K562 (cell line): ENCODE measurements around the gene DUSP21. TPM values are rescaled to one million over a fixed set of nuclear protein-coding genes. Genes with fewer than 3 reads are reported as not detected.

Experiments used
- ELF4 ChIP-seq: fragments of 450-650 bp; formaldehyde crosslinking; IDR thresholded peaks from 2 replicates; pipeline ENCODE4 v1.4.0; 2022; ENCODE audit warnings: missing genetic modification characterization
- NFE2 ChIP-seq: IDR thresholded peaks from 2 replicates; pipeline ENCODE4 v1.6.1; 2014; ENCODE audit warnings: antibody characterized with exemption, low read depth
- PHF8 ChIP-seq: fragments of 200-600 bp; sonication (generic); IDR thresholded peaks from 2 replicates; pipeline ENCODE4 v1.6.1; 2012; ENCODE audit warnings: mixed run types, mild to moderate bottlenecking, inconsistent platforms, low read length, moderate library complexity, borderline replicate concordance
- POLR2AphosphoS5 ChIP-seq: IDR thresholded peaks from 2 replicates; pipeline ENCODE4 v1.6.1; 2011; ENCODE audit warnings: mild to moderate bottlenecking, low read depth, low read length, moderate library complexity; ENCODE audit not compliant: control insufficient read depth, insufficient read depth
- RBM14 ChIP-seq: fragments of 200-400 bp; formaldehyde crosslinking; IDR thresholded peaks from 2 replicates; pipeline ENCODE4 v1.6.1; 2018; ENCODE audit warnings: low read depth, mild to moderate bottlenecking, low read length, moderate library complexity, borderline replicate concordance; ENCODE audit not compliant: insufficient read depth
- RFX1 ChIP-seq: fragments of 450-650 bp; IDR thresholded peaks from 2 replicates; pipeline ENCODE4 v1.6.1; 2016; ENCODE audit warnings: mild to moderate bottlenecking, moderate library complexity
- ZC3H8 ChIP-seq: fragments of 450-650 bp; IDR thresholded peaks from 2 replicates; pipeline ENCODE4 v1.6.1; 2017
- ZNF175 ChIP-seq: fragments of 200-800 bp; sonication (Bioruptor generic); IDR thresholded peaks from 2 replicates; pipeline ENCODE4 v1.6.1; 2016; ENCODE audit warnings: low read depth, mild to moderate bottlenecking, missing genetic modification characterization, missing compliant biosample characterization
- ZNF3 ChIP-seq: fragments of 250-450 bp; sonication (Bioruptor Pico); IDR thresholded peaks from 2 replicates; pipeline ENCODE4 v1.5.0; 2021; ENCODE audit warnings: mild to moderate bottlenecking, moderate library complexity
- ZNF318 ChIP-seq, 2 experiments: fragments of 450-650 bp; IDR thresholded peaks; 2 replicates each; pipeline ENCODE4 v1.6.1; 2016; ENCODE audit warnings: mild to moderate bottlenecking in 2 of 2, borderline replicate concordance in 1 of 2, low read depth in 1 of 2, moderate library complexity in 1 of 2
- polyA plus RNA-seq, 8 experiments: library from polyadenylated mRNA; depleted of rRNA in 4 of 8; stranded (reverse) in 5 of 8; unstranded in 3 of 8; fragments of >200 nt; fragmentation: Nextera tagmentation in 2 of 8; fragmentation: Illumina TruSeq in 1 of 8; extraction: Ambion mirVana in 2 of 8; extraction: Trizol in 1 of 8; gene quantifications; 2 replicates each; pipeline versions ENCODE4 v1.2.1 to v1.2.3, GENCODE V29; 2011 to 2014; ENCODE audit warnings: inconsistent platforms in 1 of 8, missing spikeins in 1 of 8
- total RNA-seq, 7 experiments: library from RNA; depleted of rRNA in 6 of 7; stranded (reverse); fragments of >200 nt in 6 of 7; fragmentation: Illumina TruSeq in 2 of 7; extraction: Trizol in 2 of 7; gene quantifications; 2 replicates each; pipeline versions ENCODE4 v1.2.1 to v1.2.3, GENCODE V29; 2011 to 2021; ENCODE audit warnings: low replicate concordance in 1 of 7
- TF ChIP-seq, protein P1 (sequence below): sonication (generic); formaldehyde crosslinking; IDR thresholded peaks from 2 replicates; pipeline ENCODE4 v1.8.1; 2023; ENCODE audit warnings: mild to moderate bottlenecking, missing genetic modification reagents

Gene DUSP21
- total and polyA plus RNA-seq, 9 of the 15 experiments (the other 6 are each of a cell fraction or from before 2014, with no cell fraction given), result 0.14 to 2.5 (median 1.3) TPM

DNA sequence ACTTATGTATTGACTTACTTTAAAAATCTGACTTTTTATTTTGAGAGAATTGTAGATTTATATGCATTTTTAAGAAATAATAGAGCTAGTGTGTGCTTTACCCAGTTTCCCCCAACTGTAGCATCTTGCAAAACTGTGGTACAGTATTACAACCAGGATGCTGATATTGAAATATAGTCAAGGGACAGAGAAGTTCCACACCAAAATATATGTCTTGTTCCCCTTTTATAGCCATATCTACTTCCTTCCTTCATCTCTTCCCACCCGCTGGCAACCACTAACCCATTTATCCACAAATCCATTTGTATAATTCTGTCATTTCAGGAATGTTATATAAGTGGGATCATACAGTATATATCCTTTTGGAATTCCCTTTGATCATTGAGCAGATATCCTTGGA is 46.0 kb downstream of the DUSP21 start (continued):
- TF ChIP-seq, protein P1, sequence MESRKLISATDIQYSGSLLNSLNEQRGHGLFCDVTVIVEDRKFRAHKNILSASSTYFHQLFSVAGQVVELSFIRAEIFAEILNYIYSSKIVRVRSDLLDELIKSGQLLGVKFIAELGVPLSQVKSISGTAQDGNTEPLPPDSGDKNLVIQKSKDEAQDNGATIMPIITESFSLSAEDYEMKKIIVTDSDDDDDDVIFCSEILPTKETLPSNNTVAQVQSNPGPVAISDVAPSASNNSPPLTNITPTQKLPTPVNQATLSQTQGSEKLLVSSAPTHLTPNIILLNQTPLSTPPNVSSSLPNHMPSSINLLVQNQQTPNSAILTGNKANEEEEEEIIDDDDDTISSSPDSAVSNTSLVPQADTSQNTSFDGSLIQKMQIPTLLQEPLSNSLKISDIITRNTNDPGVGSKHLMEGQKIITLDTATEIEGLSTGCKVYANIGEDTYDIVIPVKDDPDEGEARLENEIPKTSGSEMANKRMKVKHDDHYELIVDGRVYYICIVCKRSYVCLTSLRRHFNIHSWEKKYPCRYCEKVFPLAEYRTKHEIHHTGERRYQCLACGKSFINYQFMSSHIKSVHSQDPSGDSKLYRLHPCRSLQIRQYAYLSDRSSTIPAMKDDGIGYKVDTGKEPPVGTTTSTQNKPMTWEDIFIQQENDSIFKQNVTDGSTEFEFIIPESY (CRISPR knock-in tag), result no peak
- TF ChIP-seq ZC3H8, result no peak
- no peak for TF ChIP-seq RFX1
- no peak for TF ChIP-seq POLR2AphosphoS5
- no peak for TF ChIP-seq RBM14
- TF ChIP-seq NFE2, result no peak
- TF ChIP-seq PHF8, result no peak
- TF ChIP-seq ZNF3 (CRISPR knock-in tag), result no peak
- TF ChIP-seq ZNF318 (IDR thresholded peaks at IDR 0.05; ENCODE audit: borderline replicate concordance in 1 of 2, low read depth in 1 of 2), result no peak
- TF ChIP-seq ZNF175 (CRISPR knock-in tag), result no peak
- TF ChIP-seq ELF4 (CRISPR knock-in tag), result no peak
